Gastrocnemius medialis (tissue), 4 donors: Measurements from ENCODE around the gene HNRNPDL.

Experiments used
- CTCF ChIP-seq, 5 experiments: fragments of 450-650 bp in 3 of 5; fragments of 200-600 bp in 2 of 5; sonication (generic) in 2 of 5; IDR thresholded peaks in 4 of 5; conservative IDR thresholded peaks in 1 of 5; 1 replicate in 4 of 5; 2 replicates in 1 of 5; pipeline ENCODE4 v1.5.1; 2016 to 2019; ENCODE audit warnings: antibody characterized with exemption in 5 of 5, mild to moderate bottlenecking in 3 of 5, moderate library complexity in 3 of 5
- POLR2A ChIP-seq, 2 donors: fragments of 450-650 bp; IDR thresholded peaks; one replicate each; pipeline ENCODE4 v1.6.1; 2017; ENCODE audit warnings: antibody characterized with exemption in 2 of 2, mild to moderate bottlenecking in 2 of 2, moderate library complexity in 2 of 2

DNA sequence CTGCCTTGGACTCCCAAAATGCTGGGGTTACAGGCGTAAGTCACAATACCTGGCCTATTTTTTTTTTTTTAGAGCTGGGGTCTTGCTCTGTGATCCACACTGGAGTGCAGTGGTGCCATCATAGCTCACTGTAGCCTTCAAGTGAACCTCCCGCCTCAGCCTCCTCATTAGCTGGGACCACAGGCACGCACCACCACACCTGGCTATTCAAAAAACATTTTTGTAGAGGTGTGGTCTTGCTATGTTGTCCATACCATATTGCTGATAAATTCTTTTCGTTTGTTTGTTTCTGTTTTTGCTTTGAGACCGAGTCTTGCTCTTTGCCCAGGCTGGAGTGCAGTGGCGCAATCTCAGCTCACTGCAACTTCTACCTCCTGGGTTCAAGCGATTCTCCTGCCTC lies 21.8 kb upstream of the HNRNPDL start:
- TF ChIP-seq CTCF (IDR thresholded peaks at IDR 0.05 in 4 of 5, conservative IDR thresholded peaks at IDR 0.05 in 1 of 5) (no peak), POLR2A (IDR thresholded peaks at IDR 0.05) (no peak)
